Gastroesophageal sphincter (tissue), 4 donors: ENCODE measurements around the gene TEPSIN. TPM values are rescaled to one million over a fixed set of nuclear protein-coding genes. Genes with fewer than 3 reads are reported as not detected.
A peak's percentile ranks its signal among the peaks of the same experiment; 100 is the strongest.

ENCODE experiments used
- ATAC-seq: fragments of 150-250 bp; one replicate; pipeline ENCODE4 v1.9.1; 2016; ENCODE audit warnings: mild to moderate bottlenecking, moderate library complexity
- H3K27ac ChIP-seq, 4 donors: fragments of 200-600 bp; sonication (generic) in 3 of 4; 1 replicate in 3 of 4; 2 replicates in 1 of 4; pipeline ENCODE4 v1.5.1; 2016 to 2019
- H3K27me3 ChIP-seq: fragments of 200-600 bp; sonication (generic); one replicate; pipeline ENCODE4 v1.5.1; 2019
- H3K36me3 ChIP-seq, 2 donors: fragments of 200-600 bp; sonication (generic); one replicate each; pipeline ENCODE4 v1.5.1; 2019; ENCODE audit warnings: control low read depth in 1 of 2
- H3K4me1 ChIP-seq, 3 donors: fragments of 200-600 bp; sonication (generic); 1 replicate in 2 of 3; 2 replicates in 1 of 3; pipeline ENCODE4 v1.5.1; 2016 to 2019; ENCODE audit warnings: control low read depth in 2 of 3
- H3K4me3 ChIP-seq, 2 donors: fragments of 200-600 bp; sonication (generic); one replicate each; pipeline ENCODE4 v1.5.1; 2019; ENCODE audit warnings: mild to moderate bottlenecking in 1 of 2, moderate library complexity in 1 of 2
- H3K9me3 ChIP-seq, 3 donors: fragments of 200-600 bp; sonication (generic); one replicate each; pipeline ENCODE4 v1.5.1; 2017 to 2019; ENCODE audit warnings: control low read depth in 2 of 3
- EP300 ChIP-seq: sonication (generic); formaldehyde crosslinking; IDR thresholded peaks from one replicate; pipeline ENCODE4 v1.6.1; 2017; ENCODE audit warnings: antibody characterized with exemption, mild to moderate bottlenecking
- POLR2A ChIP-seq, 2 donors: fragments of 450-650 bp; IDR thresholded peaks; one replicate each; pipeline ENCODE4 v1.6.1; 2017; ENCODE audit warnings: antibody characterized with exemption in 2 of 2, mild to moderate bottlenecking in 2 of 2, moderate library complexity in 1 of 2
- POLR2AphosphoS5 ChIP-seq: sonication (generic); formaldehyde crosslinking; IDR thresholded peaks from one replicate; pipeline ENCODE4 v1.6.1; 2017; ENCODE audit warnings: antibody characterized with exemption
- WGBS, 2 donors: methylation state at CpG; one replicate each; pipeline ENCODE4 v1.1.5; 2018; ENCODE audit warnings: low coverage in 1 of 2; 5-methylcytosine and 5-hydroxymethylcytosine counted together
- total RNA-seq, 4 donors: library from RNA; depleted of rRNA; stranded (reverse); fragments of >200 nt; gene quantifications; one replicate each; pipeline ENCODE4 v1.1.0, GENCODE V29; 2016
- TF ChIP-seq, protein P1 (sequence below), 4 experiments: fragments of 200-600 bp in 2 of 4; fragments of 450-650 bp in 2 of 4; sonication (generic) in 1 of 4; IDR thresholded peaks; one replicate each; pipeline ENCODE4 v1.5.1; 2017 to 2019; ENCODE audit warnings: antibody characterized with exemption in 4 of 4, mild to moderate bottlenecking in 2 of 4, moderate library complexity in 2 of 4

TEPSIN gene
- total RNA-seq, 4 donors from 2014 or later = 8.0 to 43.0 (median 23.5) TPM

DNA sequence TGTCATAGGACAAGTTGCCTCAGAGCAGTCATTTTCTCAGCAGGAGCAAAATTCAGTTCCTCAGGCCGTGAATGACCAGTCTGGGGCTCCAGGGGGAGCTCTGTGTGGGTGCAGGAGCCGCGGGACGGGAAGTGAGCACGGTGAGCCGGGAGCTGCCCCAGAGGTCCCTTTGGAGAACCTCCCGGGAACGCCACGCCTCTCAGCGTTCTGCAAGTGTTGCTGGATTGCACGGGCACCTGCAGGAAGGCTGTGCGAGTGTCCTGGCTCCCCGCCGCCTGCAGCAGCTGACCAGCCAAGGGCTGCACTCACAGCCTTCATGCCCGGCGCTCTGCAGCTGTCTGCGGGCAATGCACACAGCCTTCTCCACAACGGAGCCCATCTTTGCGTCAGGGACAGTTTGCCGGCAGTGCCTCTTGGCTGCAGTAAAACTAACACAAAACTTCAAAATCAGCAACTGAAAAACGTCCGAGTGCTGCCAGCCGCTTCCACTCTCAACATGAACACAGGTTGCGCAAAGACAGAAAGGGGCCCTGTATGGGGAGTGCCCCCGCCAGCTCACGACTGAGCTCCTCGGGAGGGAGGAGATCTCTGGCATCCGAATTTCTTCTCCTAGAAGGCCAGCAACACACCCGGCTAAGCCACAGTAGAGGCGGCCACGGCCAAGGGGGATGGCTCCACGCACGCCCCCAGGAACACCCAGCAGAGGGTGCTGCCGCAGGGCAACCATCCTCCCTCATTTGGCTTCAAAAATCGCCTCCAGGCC, 16.3 kb upstream of the TEPSIN start:
- WGBS, 2 donors = 0 to 7% methylated on average over 5 to 7 of the region's 35 CpGs
- no peak for TF ChIP-seq POLR2A (IDR thresholded peaks at IDR 0.05)
- TF ChIP-seq, protein P1, sequence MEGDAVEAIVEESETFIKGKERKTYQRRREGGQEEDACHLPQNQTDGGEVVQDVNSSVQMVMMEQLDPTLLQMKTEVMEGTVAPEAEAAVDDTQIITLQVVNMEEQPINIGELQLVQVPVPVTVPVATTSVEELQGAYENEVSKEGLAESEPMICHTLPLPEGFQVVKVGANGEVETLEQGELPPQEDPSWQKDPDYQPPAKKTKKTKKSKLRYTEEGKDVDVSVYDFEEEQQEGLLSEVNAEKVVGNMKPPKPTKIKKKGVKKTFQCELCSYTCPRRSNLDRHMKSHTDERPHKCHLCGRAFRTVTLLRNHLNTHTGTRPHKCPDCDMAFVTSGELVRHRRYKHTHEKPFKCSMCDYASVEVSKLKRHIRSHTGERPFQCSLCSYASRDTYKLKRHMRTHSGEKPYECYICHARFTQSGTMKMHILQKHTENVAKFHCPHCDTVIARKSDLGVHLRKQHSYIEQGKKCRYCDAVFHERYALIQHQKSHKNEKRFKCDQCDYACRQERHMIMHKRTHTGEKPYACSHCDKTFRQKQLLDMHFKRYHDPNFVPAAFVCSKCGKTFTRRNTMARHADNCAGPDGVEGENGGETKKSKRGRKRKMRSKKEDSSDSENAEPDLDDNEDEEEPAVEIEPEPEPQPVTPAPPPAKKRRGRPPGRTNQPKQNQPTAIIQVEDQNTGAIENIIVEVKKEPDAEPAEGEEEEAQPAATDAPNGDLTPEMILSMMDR (IDR thresholded peaks at IDR 0.05) = peak in 3 of 4 experiments; percentile 77 to 82 (median 79)
- TF ChIP-seq EP300 = no peak
- peak; percentile 49 for TF ChIP-seq POLR2AphosphoS5
- peaks cover 0 to 54% of the 10 kb centered on the region in 2 donors for H3K36me3 ChIP-seq
- H3K9me3 ChIP-seq = no peaks in the 10 kb centered on the region
- peak overlapping the region in 1 of 2 donors; percentile 0 for H3K4me3 ChIP-seq
- no peaks in the 10 kb centered on the region for H3K27me3 ChIP-seq
- peaks cover 0 to 63% (median 20%) of the 10 kb centered on the region in 3 donors for H3K4me1 ChIP-seq
- H3K27ac ChIP-seq = peak overlapping the region; percentile 63 to 87 (median 84)
- ATAC-seq = peak; percentile 86

DNA sequence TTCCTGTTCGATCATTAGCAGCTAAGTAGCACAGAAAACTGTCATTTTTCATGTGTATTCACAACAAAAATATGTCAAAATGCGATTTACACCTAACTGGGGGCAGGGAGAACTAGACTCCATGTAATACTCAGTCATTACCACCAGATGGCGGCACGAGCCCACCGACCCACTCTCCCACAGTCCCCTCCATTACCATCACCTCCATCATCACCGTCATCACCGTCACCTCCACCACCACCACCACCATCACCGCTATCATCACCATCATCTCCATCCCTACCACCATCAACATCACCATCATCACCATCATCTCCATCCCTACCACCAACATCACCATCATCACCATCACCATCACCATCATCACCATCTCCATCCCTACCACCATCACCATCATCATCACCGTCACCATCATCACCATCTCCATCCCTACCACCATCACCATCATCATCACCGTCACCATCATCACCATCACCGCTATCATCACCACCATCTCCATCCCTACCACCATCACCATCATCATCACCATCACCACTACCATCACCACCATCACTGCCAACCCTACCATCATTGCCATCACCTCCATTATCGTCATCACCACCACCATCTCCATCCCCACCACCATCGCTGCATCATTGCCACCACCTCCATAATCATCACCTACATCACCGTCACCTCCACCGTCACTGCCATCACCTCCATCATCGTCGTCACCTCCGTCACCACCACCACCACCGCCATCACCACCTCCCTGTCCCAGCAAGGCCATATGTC, 14.7 kb upstream of the TEPSIN start:
- TF ChIP-seq, protein P1 (IDR thresholded peaks at IDR 0.05) = peak in 3 of 4 experiments; percentile 90 to 94 (median 91)
- TF ChIP-seq POLR2A (IDR thresholded peaks at IDR 0.05) = no peak
- ATAC-seq = no peak
- H3K27ac ChIP-seq = peak overlapping the region in 3 of 4 donors; percentile 81 to 87 (median 87)
- H3K4me1 ChIP-seq = peaks cover 0 to 63% (median 20%) of the 10 kb centered on the region in 3 donors
- 55 to 60% methylated on average over 17 of the region's 19 CpGs for WGBS, 2 donors
- H3K27me3 ChIP-seq = no peaks in the 10 kb centered on the region
- no peaks in the 10 kb centered on the region for H3K9me3 ChIP-seq
- H3K4me3 ChIP-seq = no peak overlapping the region
- H3K36me3 ChIP-seq = peaks cover 0 to 50% of the 10 kb centered on the region in 2 donors

DNA sequence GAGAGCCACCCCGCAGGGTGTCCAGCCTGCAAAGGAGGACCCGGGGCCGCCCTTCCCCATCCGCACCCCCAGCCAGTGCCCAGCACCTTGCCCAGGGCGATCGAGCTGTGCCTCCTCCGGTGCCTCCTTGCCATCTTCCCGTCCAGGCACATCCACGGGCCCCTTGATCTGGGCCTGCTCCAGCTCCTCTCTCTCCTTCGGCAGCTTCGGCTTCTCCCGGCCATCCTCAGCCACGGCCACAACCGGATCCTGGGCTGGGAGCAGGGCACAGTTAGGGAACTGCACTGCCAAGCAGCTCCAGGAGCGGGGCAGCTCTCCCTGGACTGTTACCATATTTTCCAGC, 14.1 kb upstream of the TEPSIN start:
- Histone ChIP-seq H3K9me3 (no peaks in the 10 kb centered on the region), H3K4me1 (peaks cover 0 to 63% (median 20%) of the 10 kb centered on the region in 3 donors), H3K27ac (no peak overlapping the region), H3K27me3 (no peaks in the 10 kb centered on the region), H3K4me3 (no peak overlapping the region), H3K36me3 (peaks cover 0 to 49% of the 10 kb centered on the region in 2 donors)
- ATAC-seq = no peak
- 56 to 89% methylated on average over 9 to 13 of the region's 15 CpGs for WGBS, 2 donors
- TF ChIP-seq EP300 (no peak), POLR2A (IDR thresholded peaks at IDR 0.05) (no peak), POLR2AphosphoS5 (no peak)
- TF ChIP-seq, protein P1 (IDR thresholded peaks at IDR 0.05) = no peak

DNA sequence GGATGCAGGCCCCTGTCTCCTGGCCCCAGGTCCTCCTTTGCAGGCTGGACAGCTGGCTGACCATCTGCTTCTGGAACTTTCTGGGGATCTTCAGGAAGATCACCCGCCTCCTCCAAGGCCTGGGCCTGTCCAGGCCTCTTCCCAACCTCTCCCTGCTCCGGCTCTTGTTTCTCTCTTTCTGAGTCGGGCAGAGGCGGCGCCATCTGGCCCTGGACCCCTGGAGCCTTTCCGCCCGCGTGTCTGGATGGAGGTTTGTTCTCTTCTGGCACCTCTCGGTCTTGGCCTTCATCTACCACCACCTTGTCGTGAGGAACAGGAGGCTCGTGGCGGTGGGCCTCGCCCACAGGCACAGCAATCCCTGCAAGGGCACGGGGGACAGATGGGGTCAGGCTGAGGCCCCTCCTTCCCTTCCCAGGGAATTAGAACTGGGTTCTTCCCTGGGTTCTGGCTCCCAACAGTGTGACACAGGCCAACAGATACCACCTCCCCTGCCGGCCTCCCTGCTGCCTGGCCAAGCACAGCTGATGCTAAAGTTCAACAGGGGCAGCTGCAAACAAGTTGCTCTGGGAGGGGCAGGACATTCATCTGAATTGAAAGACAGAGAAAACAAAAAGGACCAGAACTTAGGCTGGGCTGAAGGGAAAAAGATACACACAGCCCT, 13.6 kb upstream of the TEPSIN start:
- ATAC-seq = no peak
- Histone ChIP-seq H3K27me3 (no peaks in the 10 kb centered on the region), H3K9me3 (no peaks in the 10 kb centered on the region), H3K4me1 (peaks cover 0 to 63% (median 20%) of the 10 kb centered on the region in 3 donors), H3K27ac (peak overlapping the region in 1 of 4 donors; percentile 48), H3K4me3 (no peak overlapping the region), H3K36me3 (peaks cover 0 to 46% of the 10 kb centered on the region in 2 donors)
- WGBS, 2 donors = 83 to 88% methylated on average over 4 to 11 of the region's 15 CpGs
- TF ChIP-seq EP300 = no peak
- no peak for TF ChIP-seq POLR2A (IDR thresholded peaks at IDR 0.05)
- TF ChIP-seq, protein P1 (IDR thresholded peaks at IDR 0.05) = no peak
- no peak for TF ChIP-seq POLR2AphosphoS5
